A673 (cell line): ENCODE data around the gene COL4A2. TPM values are rescaled to one million over a fixed set of nuclear protein-coding genes. Genes with fewer than 3 reads are reported as not detected.

ENCODE experiments used
- BruUV-seq: library from RNA; stranded (reverse); fragments of 400-500 nt; replicated peaks from 2 replicates; lab custom pipeline; 2021; lab: Mats Ljungman, UMichigan
- CTCF ChIA-PET: fragments of 300-600 bp; sonication (Branson Sonifier 250); formaldehyde crosslinking; loops from one replicate; lab custom pipeline; 2022; ENCODE audit warnings: antibody characterized with exemption; lab: Charles Lee
- POLR2A ChIA-PET: fragments of 300-600 bp; sonication (Branson Sonifier 250); formaldehyde crosslinking; loops from one replicate; lab custom pipeline; 2022; ENCODE audit warnings: antibody characterized with exemption; ENCODE audit not compliant: low non-redundant PET; lab: Charles Lee
- DNase-seq: peaks from one replicate; pipeline ENCODE4 v3.0.0-alpha.2; 2015; ENCODE audit warnings: low spot score
- H3K27ac ChIP-seq: fragments of 200-600 bp; sonication (generic); 2 replicates; pipeline ENCODE4 v1.5.1; 2016; ENCODE audit warnings: mixed run types, low read depth, mild to moderate bottlenecking, mixed read lengths, antibody characterized with exemption, low read length; ENCODE audit not compliant: poor library complexity, severe bottlenecking
- H3K27me3 ChIP-seq: fragments of 200-600 bp; sonication (generic); replicated peaks from 2 replicates; pipeline ENCODE4 v1.6.1; 2017; ENCODE audit warnings: mixed run types, low read depth, mild to moderate bottlenecking, mixed read lengths, antibody characterized with exemption, low read length; ENCODE audit not compliant: insufficient read depth, poor library complexity
- H3K36me3 ChIP-seq: fragments of 200-600 bp; sonication (generic); 2 replicates; pipeline ENCODE4 v1.6.1; 2016; ENCODE audit warnings: mixed run types, mild to moderate bottlenecking, mixed read lengths, antibody characterized with exemption, low read length; ENCODE audit not compliant: insufficient read depth, poor library complexity, severe bottlenecking
- H3K4me1 ChIP-seq: fragments of 200-600 bp; sonication (generic); 2 replicates; pipeline ENCODE4 v1.6.1; 2017; ENCODE audit warnings: mixed run types, mild to moderate bottlenecking, mixed read lengths, antibody characterized with exemption, low read length; ENCODE audit not compliant: insufficient read depth, poor library complexity, severe bottlenecking
- H3K4me3 ChIP-seq: fragments of 200-600 bp; sonication (generic); 2 replicates; pipeline ENCODE4 v1.5.1; 2016; ENCODE audit warnings: low read depth, mixed run types, mild to moderate bottlenecking, mixed read lengths, low read length; ENCODE audit not compliant: poor library complexity, severe bottlenecking
- H3K9me3 ChIP-seq: fragments of 200-600 bp; sonication (generic); 2 replicates; pipeline ENCODE4 v1.6.1; 2016; ENCODE audit warnings: mixed run types, low read depth, mild to moderate bottlenecking, mixed read lengths, antibody characterized with exemption, low read length; ENCODE audit not compliant: poor library complexity, severe bottlenecking
- CTCF ChIP-seq: fragments of 300-800, 200-600 bp; sonication (generic); conservative IDR thresholded peaks from 2 replicates; pipeline ENCODE4 v1.5.1; 2017; ENCODE audit warnings: low read depth, mild to moderate bottlenecking, antibody characterized with exemption, low read length, moderate library complexity, mixed read lengths
- EZH2 ChIP-seq: fragments of 200-600 bp; sonication (generic); IDR thresholded peaks from 2 replicates; pipeline ENCODE4 v1.6.1; 2017; ENCODE audit warnings: borderline replicate concordance, low read depth, mild to moderate bottlenecking, mixed read lengths, antibody characterized with exemption, low read length; ENCODE audit not compliant: poor library complexity, severe bottlenecking
- intact Hi-C: fragments of 100-400 bp; cut with micrococcal nuclease; formaldehyde crosslinking; loops from one replicate; pipeline ENCODE4 v1.10.0; 2022; ENCODE audit not compliant: unreplicated experiment
- total RNA-seq: library from RNA; stranded (reverse); gene quantifications from 2 replicates; pipeline ENCODE4 v1.2.3, GENCODE V29; 2021

Gene COL4A2
- total RNA-seq, 1 experiment from 2014 or later: 184 TPM

- Histone ChIP-seq H3K27me3 (no peaks in the 10 kb centered on the region), H3K4me3 (no peak overlapping the region), H3K36me3 (peaks cover 34% of the 10 kb centered on the region), H3K4me1 (no peaks in the 10 kb centered on the region), H3K9me3 (no peaks in the 10 kb centered on the region), H3K27ac (no peak overlapping the region)
- TF ChIP-seq CTCF (no peak), EZH2 (no peak)
- intact Hi-C loops: no loop called here
- CTCF ChIA-PET: no interaction called here
- POLR2A ChIA-PET: no interaction called here
- DNase-seq: no peak
- BruUV-seq: no TSS peak
These were observed 185.0 kb downstream of the COL4A2 start for GRCh38 chr13:110491869-110492678.

- ChIA-PET POLR2A (no interaction called here), CTCF (no interaction called here)
- Histone ChIP-seq H3K36me3 (peaks cover 38% of the 10 kb centered on the region), H3K4me3 (no peak overlapping the region), H3K9me3 (no peaks in the 10 kb centered on the region), H3K27me3 (no peaks in the 10 kb centered on the region), H3K4me1 (no peaks in the 10 kb centered on the region), H3K27ac (no peak overlapping the region)
- DNase-seq: no peak
- no peak for TF ChIP-seq CTCF
- no peak for TF ChIP-seq EZH2
- no TSS peak for BruUV-seq
- intact Hi-C loops: no loop called here
These were observed 185.9 kb downstream of the COL4A2 start for GRCh38 chr13:110492679-110493593.

GRCh38 chr13:110493613-110494012, 186.5 kb downstream of the COL4A2 start:
- H3K4me3 ChIP-seq: no peak overlapping the region
- ChIA-PET POLR2A (no interaction called here), CTCF (no interaction called here)
- H3K27me3 ChIP-seq: no peaks in the 10 kb centered on the region
- no peaks in the 10 kb centered on the region for H3K9me3 ChIP-seq
- H3K27ac ChIP-seq: no peak overlapping the region
- no peak for TF ChIP-seq EZH2
- TF ChIP-seq CTCF: no peak
- H3K4me1 ChIP-seq: no peaks in the 10 kb centered on the region
- DNase-seq: no peak
- BruUV-seq: no TSS peak
- H3K36me3 ChIP-seq: peaks cover 43% of the 10 kb centered on the region
- intact Hi-C loops: no loop called here
